NCI-H526 (cell line): ENCODE measurements around the gene TCIRG1.

Experiments
- DNase-seq, 2 experiments: peaks; one replicate each; lab custom pipeline; 2025; lab: John Stamatoyannopoulos, UW

Gene TCIRG1

DNA sequence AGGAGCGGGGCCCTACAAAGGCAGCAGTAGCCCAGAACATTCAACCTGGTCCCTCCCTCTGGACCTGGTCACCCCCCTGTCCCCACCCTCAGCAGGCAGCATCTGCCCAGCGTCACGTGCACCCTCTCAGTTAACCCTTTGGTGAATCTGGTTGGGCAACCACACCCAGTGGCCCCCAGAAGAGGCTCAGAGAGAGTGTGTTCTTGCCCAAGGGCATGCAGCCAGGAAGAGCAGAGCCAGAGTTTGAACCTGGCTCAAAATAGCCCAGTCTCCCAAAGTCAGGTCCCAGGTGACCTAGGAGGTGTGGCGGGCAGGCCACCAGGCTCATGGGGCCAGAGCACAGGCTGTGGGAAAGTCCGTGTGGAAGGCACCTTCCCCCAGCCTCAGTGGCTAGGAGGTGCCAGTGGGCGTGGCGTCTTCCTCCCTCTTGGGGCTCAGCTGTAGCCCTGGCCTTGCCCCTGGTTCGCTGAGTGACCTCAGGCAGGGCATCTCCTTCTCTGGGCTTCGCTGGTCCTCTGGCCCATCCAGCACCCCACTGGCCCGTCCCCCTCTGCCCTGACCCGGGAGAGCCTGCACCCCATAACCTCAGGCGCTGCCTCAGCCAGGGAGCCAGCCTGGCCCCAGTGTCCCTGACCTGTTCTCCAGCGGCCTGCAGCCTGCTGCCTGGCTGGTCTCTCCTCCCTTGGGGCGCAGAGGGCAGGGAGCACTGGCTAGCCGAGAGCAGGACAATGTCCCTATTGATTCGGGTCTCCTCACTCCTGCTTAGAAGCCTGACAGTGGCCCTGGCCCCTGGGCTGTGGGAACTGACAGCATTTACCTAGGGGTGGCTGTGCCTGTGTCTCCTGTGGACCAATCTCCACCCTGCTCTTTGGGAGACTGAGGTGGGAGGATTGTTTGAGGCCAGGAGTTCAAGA is 21.7 kb upstream of the TCIRG1 start:
- DNase-seq = peak in 1 of 2 experiments; percentile 54

DNA sequence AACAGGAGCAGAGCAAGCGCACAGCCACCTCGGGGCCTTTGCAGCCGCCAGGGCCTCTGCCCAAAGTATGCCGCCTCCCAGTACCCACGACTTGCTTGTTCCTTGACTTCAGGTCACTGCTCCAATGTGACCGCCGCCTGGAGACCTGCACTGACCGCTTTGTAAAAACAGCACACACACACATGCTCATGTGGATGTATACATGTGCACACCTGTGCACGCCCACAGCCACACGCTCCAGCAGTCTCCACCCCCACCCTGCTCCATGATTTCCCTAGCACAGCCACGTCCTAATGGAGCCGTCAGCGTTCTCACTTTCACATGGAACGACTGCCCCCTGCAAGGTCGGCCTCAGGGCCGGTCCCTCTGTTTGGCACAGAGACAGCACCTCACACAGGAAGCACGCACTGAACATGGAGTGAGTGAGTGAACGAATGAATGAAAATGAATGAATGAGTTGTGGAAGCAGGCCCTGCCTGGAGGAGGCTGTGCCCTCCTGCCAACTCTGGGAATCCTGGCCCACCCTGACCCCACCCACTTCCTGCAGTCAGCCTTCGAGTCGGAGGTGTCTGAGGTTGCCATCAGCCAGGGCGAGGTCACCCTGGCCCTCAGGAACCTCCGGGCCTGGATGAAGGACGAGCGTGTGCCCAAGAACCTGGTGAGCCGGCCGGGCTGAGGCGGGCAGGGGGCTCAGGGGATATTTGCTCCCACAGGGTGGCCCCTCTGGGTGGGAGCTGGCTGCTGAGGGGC is 20.7 kb upstream of the TCIRG1 start:
- peak in 1 of 2 experiments; percentile 62 for DNase-seq

DNA sequence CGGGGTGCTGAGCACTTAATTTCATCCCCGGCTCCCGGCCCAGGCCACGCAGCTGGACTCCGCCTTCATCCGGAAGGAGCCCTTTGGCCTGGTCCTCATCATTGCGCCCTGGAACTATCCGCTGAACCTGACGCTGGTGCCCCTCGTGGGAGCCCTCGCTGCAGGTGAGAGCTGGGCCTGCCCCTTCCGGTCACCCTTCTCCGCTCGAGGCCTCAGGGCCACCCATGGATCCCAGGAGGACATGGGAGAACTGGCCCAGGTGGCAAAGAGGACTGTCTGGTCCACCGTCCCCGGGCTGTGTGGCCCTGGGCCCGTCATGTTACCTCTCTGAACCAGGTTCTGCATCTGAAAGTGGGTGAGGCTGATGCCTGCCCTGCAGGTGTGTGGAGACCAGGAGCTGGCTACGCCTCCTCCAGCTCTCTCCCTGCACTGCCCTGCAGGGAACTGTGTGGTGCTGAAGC is 20.1 kb upstream of the TCIRG1 start:
- no peak for DNase-seq

- no peak for DNase-seq
Measured at GRCh38 chr11:68019486-68019885, 19.3 kb upstream of the TCIRG1 start.

DNA sequence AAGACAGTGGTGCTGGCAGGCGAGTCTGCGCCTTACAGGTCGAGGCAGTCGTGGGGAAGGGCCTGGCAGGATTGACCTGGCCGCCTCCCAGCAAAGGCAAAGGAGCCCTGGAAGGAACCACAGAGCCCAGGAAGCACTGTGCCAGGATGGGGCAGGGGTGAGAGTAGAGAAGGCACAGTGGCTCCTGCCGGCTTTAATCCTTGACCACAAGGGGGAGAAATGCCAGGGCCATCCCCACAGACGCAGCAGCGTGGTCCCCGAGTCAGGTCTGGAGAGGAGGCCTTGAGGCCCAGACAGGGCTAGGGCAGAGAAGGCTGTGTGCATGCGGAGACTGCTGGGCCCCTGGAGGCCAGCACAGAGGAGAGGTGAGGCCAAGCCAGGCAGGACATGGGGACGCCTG is 18.2 kb upstream of the TCIRG1 start:
- peak; percentile 18 to 62 for DNase-seq

DNA sequence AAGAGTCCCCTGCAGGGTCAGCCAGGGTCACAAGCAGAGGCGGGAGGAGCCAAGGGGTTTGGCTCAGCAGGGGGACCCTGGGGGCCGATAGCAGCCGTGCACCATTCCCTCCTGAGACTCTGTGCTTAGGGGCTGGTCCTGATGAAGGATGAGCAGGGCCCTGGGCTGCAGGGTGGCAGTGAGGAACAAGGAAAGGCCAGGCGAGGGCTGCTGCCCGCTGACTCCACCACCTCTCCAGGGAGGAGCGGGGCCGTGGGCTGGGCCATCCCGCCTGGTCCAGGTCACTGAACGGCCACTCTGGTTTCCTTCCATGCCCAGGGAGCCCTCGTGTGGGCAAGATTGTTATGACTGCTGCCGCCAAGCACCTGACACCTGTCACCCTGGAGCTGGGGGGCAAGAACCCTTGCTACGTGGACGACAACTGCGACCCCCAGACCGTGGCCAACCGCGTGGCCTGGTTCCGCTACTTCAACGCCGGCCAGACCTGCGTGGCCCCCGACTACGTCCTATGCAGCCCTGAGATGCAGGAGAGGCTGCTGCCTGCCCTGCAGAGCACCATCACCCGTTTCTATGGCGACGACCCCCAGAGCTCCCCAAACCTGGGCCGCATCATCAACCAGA is 17.5 kb upstream of the TCIRG1 start:
- DNase-seq = peak in 1 of 2 experiments; percentile 55

DNA sequence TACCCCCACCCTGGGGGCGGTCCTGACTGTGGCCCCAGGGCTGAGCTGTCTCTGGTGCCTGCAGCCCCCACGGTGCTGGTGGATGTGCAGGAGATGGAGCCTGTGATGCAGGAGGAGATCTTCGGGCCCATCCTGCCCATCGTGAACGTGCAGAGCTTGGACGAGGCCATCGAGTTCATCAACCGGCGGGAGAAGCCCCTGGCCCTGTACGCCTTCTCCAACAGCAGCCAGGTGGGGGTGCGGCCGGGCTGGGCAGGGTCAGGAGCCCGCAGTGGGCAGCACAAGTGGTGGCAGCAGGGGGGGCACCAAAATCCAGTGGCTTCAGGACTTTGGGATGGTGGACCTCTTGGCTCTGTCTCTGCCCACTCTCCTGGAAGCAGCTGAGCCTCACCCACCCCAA is 16.3 kb upstream of the TCIRG1 start:
- no peak for DNase-seq

GRCh38 chr11:68024508-68024907 is 14.3 kb upstream of the TCIRG1 start:
- DNase-seq = no peak

GRCh38 chr11:68025047-68025446 is 13.8 kb upstream of the TCIRG1 start:
- DNase-seq = peak in 1 of 2 experiments; percentile 29

- DNase-seq = no peak
Measured at GRCh38 chr11:68026391-68027105, 12.3 kb upstream of the TCIRG1 start.

DNA sequence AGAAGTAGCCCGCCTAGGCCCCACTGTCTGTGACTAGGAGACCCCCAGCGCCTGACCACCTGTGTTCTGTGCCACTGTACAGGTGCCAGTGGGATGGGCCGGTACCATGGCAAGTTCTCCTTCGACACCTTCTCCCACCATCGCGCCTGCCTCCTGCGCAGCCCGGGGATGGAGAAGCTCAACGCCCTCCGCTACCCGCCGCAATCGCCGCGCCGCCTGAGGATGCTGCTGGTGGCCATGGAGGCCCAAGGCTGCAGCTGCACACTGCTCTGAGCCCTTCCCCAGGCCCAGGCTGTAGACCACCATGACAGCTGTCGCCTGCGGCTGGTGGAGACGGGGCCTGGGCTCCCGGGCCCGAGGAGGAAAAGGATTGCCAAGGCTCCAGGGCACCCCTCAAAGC is 11.2 kb upstream of the TCIRG1 start:
- no peak for DNase-seq

- DNase-seq = no peak
Measured at GRCh38 chr11:68028802-68029545, 9.9 kb upstream of the TCIRG1 start.

GRCh38 chr11:68030318-68031143 is 8.3 kb upstream of the TCIRG1 start, which contains the start of gene NDUFS8:
NDUFS8 (plus strand) TSS chr11:68030681; CDS start chr11:68032152, 1,471 bp downstream.
- peak; percentile 100 for DNase-seq

- DNase-seq = no peak
Measured at GRCh38 chr11:68031144-68031464, 7.7 kb upstream of the TCIRG1 start.

DNA sequence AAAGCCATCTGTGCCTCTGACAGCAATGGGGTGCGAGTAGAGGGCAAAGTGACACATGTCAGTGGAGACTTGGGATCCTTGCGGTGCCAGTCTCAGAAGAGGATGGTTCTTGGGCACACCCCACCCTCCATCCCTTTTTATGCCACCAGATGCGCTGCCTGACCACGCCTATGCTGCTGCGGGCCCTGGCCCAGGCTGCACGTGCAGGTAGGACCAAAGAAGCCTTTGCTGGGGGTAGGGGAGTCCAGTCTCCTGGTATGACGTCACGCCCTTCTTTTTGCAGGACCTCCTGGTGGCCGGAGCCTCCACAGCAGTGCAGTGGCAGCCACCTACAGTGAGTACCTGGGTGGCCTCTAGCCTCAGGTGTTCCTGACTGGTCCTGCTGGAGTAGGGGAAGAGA is 6.8 kb upstream of the TCIRG1 start:
- no peak for DNase-seq

DNA sequence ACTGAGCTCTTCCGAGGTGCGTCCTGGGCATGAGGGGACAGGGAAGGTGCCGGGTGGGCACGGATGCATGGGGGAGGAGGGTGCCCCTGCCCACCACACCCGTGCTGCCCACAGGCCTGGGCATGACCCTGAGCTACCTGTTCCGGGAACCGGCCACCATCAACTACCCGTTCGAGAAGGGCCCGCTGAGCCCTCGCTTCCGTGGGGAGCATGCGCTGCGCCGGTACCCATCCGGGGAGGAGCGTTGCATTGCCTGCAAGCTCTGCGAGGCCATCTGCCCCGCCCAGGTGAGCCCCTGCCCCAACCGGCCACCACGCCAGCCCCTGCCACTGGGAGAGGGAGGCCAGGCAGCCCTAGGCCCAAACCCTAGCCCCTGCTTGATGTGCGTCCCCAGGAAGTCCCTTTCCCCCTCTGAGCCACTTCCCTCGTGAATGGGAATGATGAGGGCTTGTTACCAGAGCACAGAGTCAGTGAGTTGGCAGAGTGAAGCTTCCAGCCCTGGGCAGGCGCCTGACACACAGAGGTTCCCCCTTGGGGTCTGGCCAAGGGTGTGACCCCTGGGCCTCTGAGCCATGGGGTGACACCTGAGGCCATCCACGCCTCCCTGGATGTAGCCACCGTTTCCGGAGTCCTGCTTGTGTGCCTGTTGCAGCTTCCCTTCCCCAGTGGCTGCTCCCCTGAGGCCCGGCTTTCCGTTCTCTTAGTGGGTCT is 5.7 kb upstream of the TCIRG1 start:
- no peak for DNase-seq

- DNase-seq = no peak
Measured at GRCh38 chr11:68033708-68034045, 5.1 kb upstream of the TCIRG1 start.

- no peak for DNase-seq
Measured at GRCh38 chr11:68035266-68035876, 3.5 kb upstream of the TCIRG1 start.

DNA sequence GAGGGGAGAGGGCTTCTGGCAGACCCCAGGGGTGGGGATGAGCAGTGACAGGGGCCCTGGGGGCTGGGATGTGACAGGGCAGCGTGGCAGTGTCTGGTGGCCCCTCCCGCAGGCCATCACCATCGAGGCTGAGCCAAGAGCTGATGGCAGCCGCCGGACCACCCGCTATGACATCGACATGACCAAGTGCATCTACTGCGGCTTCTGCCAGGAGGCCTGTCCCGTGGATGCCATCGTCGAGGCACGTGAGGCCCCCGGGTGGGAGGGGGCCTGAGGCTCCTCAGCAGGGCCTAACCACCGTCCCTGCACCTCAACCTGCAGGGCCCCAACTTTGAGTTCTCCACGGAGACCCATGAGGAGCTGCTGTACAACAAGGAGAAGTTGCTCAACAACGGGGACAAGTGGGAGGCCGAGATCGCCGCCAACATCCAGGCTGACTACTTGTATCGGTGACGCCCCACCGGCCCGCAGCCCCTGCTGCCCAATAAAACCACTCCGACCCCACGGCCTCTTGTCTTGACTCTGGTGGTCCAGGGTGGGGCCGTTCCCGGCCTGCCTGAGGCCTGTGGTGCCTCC is 2.6 kb upstream of the TCIRG1 start:
- no peak for DNase-seq
